Right lung (tissue), 10 donors: ENCODE data around the gene GJB6. TPM values are rescaled to one million over a fixed set of nuclear protein-coding genes. Genes with fewer than 3 reads are reported as not detected.
"Not testable (repeated sequence)": the region's sequence is repeated elsewhere in the genome, so short reads cannot be mapped to it uniquely, and the experiment has no call there.

Experiments used
- DNase-seq, 2 donors: peaks; one replicate each; pipeline ENCODE4 v3.0.0-alpha.2; 2013
- long read RNA-seq, 8 donors: transcript quantifications; one replicate each; lab custom pipeline, GENCODE V29; 2026
- polyA plus RNA-seq, 5 donors: library from polyadenylated mRNA; unstranded; fragments of 120-200 nt; gene quantifications; one replicate each; pipeline versions ENCODE4 v1.2.1 to v1.2.3, GENCODE V29; 2013; ENCODE audit warnings: inconsistent platforms in 1 of 5, low replicate concordance in 1 of 5; ENCODE audit not compliant: insufficient read length in 5 of 5, insufficient read depth in 1 of 5

GJB6 gene
- polyA plus RNA-seq = 1 to 10 TPM in 1 of 5 donors, under 1 TPM in 4; 0.75 to 1.5 (median 0.83) TPM
- long read RNA-seq, donor 1 = 0 reads
- long read RNA-seq, donor 2 = 0 reads
- long read RNA-seq, donor 3 = 0 reads
- long read RNA-seq, donor 4 = 0 reads
- long read RNA-seq, donor 5 = 0 reads
- long read RNA-seq, donor 6 = 0 reads
- long read RNA-seq, donor 7 = 0 reads
- long read RNA-seq, donor 8 = 0 reads

DNA sequence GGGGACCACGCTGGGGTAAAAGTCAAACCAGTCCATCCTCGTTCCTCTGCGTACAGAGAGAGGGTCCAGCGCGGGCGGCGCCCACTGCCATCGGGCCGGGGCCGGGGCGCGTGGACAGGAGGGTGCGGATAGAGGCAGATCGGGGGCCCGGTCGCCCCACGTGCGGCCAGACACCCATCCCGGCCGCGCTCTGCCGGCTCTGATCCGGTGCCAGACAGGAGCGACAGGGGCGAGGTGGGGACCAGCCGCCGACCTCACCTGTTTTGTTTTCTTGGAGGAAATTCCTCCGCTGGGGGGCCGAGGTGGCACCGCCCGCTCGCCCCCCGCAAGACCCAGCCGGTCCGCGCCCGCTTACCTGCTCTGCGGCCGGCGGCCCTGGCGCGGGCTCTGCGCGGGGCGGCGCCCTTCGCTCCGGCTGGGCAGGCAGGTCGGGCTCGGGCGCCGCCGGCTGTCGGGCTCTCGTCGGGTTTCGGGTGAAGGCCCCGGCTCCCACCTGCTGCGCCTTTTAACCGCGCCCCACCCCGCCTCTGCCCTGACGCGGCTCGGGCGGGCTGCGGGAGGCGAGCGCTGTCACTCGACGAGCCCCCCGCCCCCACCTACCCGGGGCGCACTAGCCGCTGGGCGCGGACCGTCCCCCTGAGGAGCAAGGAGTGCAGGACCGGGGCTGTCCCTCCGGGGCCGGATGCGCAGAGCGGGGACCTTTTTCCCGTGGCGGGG lies at the start of gene GJB6:
GJB6 (minus strand) TSS at position 481 of the 717 bp plus-strand sequence. CDS start 8,839 bp downstream, outside the sequence.
- peak in 1 of 2 donors; percentile 6 for DNase-seq

DNA sequence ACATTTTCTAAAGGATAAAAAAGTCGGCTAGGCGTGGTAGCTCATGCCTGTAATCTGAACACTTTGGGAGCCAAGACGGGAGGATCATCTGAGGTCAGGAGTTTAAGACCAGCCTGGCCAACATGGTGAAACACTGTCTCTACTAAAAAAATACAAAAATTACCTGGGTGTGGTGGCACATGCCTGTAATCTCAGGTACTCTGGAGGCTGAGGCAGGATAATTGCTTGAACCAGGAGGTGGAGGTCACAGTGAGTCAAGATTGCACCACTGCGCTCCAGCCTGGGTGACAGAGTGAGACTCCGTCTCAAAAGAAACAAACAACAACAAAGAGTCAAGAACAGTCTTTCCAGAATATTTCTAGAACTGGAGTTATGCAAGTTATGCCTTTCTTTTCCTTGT lies 44.8 kb upstream of the GJB6 start:
- DNase-seq = not testable (repeated sequence)

DNA sequence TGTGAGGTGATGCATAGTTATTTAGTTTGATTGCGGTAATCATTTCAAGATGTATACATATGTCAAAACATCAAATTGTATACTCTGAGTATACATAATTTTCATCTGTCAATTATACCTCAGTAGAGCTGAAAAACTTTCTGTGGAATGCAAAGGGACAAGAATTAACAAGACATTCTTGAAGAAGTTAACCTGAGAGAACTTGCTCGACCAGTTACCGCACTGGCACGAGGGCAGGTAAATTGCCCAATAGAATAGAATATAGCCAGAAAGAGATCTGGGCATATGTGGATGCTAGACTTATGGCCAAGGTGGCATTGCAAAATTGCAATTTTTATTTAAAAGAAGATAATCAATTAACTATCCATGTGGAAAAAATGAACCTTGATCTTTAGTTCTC lies 42.3 kb upstream of the GJB6 start:
- DNase-seq = peak; percentile 24 to 35

DNA sequence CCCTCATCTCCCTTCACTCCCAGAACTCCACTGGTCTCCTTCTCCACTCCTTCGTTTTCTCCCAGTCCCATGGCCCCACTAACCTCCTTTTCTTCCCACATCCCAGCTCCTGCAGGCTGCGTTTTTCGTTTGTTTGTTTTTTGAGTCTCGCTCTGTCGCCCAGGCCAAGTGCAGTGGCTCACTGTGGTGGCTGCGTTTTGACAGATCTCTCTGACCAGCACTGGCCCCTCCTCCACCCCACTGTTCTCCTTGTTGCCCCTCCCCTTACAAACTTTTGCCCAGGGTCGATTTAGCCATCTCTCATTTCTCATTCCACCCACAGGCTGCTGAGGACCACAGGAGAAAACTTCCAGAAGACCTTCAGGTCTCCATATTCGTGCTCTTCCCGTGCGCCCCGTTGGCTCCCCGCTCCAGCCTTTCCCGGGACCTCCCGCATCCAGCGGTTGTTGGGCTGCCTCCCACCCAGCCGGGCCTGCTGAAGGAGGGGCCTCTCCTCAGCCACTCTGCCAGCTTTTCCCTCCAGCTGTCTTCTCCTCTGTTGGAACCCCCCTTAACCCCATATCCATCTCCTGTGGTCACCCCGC lies 40.6 kb upstream of the GJB6 start:
- no peak for DNase-seq

- DNase-seq = no peak
These were observed 40.0 kb upstream of the GJB6 start for GRCh38 chr13:20272104-20272503.

DNA sequence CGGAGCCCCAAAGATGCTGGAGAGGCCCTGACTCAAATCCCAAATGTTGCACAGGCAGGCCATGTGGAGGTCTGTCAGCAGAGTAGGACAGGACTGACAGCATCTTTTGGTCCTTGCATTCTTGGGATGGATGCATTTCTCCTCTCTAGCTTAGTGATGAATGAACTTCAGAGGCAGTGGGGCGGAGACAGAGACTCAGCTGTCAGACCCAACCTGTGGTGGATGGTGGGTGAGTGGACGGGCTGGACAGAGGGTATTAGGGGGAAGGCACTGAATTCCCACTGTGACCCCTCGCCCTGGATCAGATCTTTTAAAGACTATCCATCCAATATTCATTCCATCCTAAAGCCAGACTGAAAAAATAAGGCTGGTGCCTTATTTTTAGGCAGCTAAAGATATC lies 39.3 kb upstream of the GJB6 start:
- no peak for DNase-seq

GRCh38 chr13:20270163-20270865 lies 38.2 kb upstream of the GJB6 start:
- peak in 1 of 2 donors; percentile 1 for DNase-seq

DNA sequence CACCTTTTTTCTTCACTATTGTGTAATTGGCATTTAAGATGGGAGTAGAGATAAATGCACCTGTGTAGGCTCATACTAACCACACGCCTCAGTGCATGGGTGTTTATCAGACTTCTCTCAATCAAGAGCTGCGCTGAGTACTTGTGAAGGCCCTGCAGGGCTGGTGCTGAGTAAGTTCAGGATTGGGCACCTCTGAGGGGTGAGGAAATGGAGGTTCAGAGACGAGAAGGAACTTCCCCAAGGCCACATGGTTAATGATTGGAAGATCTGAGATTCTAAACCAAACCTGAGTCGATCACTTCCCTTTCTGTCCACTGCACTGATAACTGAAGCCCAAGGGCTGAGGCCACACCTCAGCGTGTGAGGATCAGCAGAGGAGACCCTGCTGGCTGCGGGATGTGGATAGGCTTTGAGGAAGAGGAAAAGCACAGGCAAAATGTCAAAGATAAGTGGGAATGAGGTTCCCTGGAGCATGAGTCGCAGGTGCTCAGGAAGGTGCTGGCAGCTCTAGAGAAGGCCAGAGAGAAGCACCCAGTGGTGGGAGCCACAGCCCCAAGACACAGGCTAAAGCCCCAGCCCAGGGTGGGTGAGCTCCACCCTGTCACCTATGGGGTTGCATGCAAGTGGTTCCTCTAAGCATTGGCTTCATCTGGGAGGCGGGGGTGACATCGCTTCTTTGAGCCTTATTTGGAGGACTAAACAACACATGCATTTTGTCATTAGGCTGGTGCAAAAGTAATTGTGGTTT lies 32.3 kb upstream of the GJB6 start:
- no peak for DNase-seq

- no peak for DNase-seq
These were observed 31.4 kb upstream of the GJB6 start for GRCh38 chr13:20263393-20264044.

- no peak for DNase-seq
These were observed 26.8 kb upstream of the GJB6 start for GRCh38 chr13:20258963-20259288.

- DNase-seq = no peak
These were observed 26.3 kb upstream of the GJB6 start for GRCh38 chr13:20258208-20258962.

- no peak for DNase-seq
These were observed 22.0 kb upstream of the GJB6 start for GRCh38 chr13:20254076-20254475.

GRCh38 chr13:20249913-20250312 lies 17.8 kb upstream of the GJB6 start:
- DNase-seq = no peak

- DNase-seq = no peak
These were observed 15.8 kb upstream of the GJB6 start for GRCh38 chr13:20247963-20248362.

GRCh38 chr13:20247403-20247802 lies 15.3 kb upstream of the GJB6 start:
- DNase-seq = no peak

- DNase-seq = no peak
These were observed 9.5 kb upstream of the GJB6 start for GRCh38 chr13:20241593-20241992.

DNA sequence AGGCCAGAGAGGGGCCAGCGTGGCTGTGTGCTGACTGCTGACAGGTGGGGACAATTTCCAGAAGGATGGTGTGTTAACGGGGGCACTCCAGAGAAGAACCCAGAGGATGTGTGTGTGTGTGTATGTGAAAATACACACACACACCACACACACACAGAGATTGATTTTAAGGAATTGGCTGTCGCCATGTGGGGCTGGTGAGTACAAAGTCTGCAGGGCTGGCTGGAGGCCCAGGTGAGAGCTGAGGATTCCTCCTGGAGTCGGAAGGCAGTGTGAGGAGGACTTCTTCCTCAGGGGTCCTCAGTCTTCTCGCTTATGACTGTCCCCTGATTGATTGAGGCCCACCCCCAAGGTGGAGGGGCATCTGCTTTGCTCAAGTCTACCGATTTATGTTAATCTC lies 7.6 kb upstream of the GJB6 start:
- DNase-seq = no peak

- DNase-seq = no peak
These were observed 598 bp upstream of the GJB6 start for GRCh38 chr13:20232556-20233277.

GRCh38 chr13:20230913-20231838 lies 943 bp downstream of the GJB6 start:
- DNase-seq = no peak
